K562 treated with DMSO at 1 percent for 24 hours (cell line): ENCODE results near the gene GAL3ST3. TPM values are rescaled to one million over a fixed set of nuclear protein-coding genes. Genes with fewer than 3 reads are reported as not detected.

Source experiments
- total RNA-seq: library from RNA; unstranded; fragments of 300-600 nt; gene quantifications from 2 replicates; pipeline ENCODE4 v1.2.3, GENCODE V29; 2022; ENCODE audit warnings: low read depth; ENCODE audit not compliant: insufficient read depth

GAL3ST3 gene
- total RNA-seq, result not detected in 2 replicates

GRCh38 chr11:66048547-66049323 is at the start of gene GAL3ST3:
Gene GAL3ST3 (minus strand): TSS chr11:66049161. CDS start chr11:66045415, 3,746 bp downstream.

GRCh38 chr11:66069715-66070603 is 21.0 kb upstream of the GAL3ST3 start, which contains the start of gene PACS1:
Gene PACS1 (plus strand): TSS chr11:66070272. CDS start chr11:66070487, 215 bp downstream.

GRCh38 chr11:66051766-66052663 is 3.1 kb upstream of the GAL3ST3 start, which contains the start of gene SF3B2:
Gene SF3B2 (plus strand): TSS chr11:66052364. CDS start chr11:66052385, 21 bp downstream.

GRCh38 chr11:66026017-66026529 is 22.9 kb downstream of the GAL3ST3 start, which contains the start of gene CATSPER1:
Gene CATSPER1 (minus strand): TSS chr11:66026479. CDS start chr11:66026379, 100 bp downstream.

GRCh38 chr11:66011785-66012303 is 37.1 kb downstream of the GAL3ST3 start, which contains the start of gene CST6:
Gene CST6 (plus strand): TSS chr11:66012008. CDS start chr11:66012045, 37 bp downstream.

GRCh38 chr11:66001942-66002647 is 46.9 kb downstream of the GAL3ST3 start, which contains the start of the genes BANF1 and EIF1AD:
Gene BANF1 (plus strand): TSS chr11:66002503. CDS start chr11:66003251, 748 bp downstream.
Gene EIF1AD (minus strand): TSS chr11:66002157. CDS start chr11:66000389, 1,768 bp downstream.

Other genes starting within 250 kb of the GAL3ST3 start
- gene SNX32, start 215.2 kb downstream of the GAL3ST3 start, total RNA-seq, result not detected in 2 replicates
- gene CFL1, start 191.0 kb downstream of the GAL3ST3 start, total RNA-seq, result 749 and 768 TPM in 2 replicates
- gene MUS81, start 188.7 kb downstream of the GAL3ST3 start, total RNA-seq, result 72.4 and 88.2 TPM in 2 replicates
- gene EFEMP2, start 176.4 kb downstream of the GAL3ST3 start, total RNA-seq, result 0.50 and 1.1 TPM in 2 replicates
- not detected in 2 replicates for gene CTSW, start 169.3 kb downstream of the GAL3ST3 start, total RNA-seq
- 68.1 and 94.2 TPM in 2 replicates for gene FIBP, start 160.7 kb downstream of the GAL3ST3 start, total RNA-seq
- 76.5 and 77.6 TPM in 2 replicates for gene CCDC85B, start 158.5 kb downstream of the GAL3ST3 start, total RNA-seq
- gene FOSL1, start 148.8 kb downstream of the GAL3ST3 start, total RNA-seq, result 5.8 and 9.9 TPM in 2 replicates
- gene C11orf68, start 130.1 kb downstream of the GAL3ST3 start, total RNA-seq, result 62.0 and 63.2 TPM in 2 replicates
- 163 and 177 TPM in 2 replicates for gene DRAP1, start 129.7 kb downstream of the GAL3ST3 start, total RNA-seq
- not detected in 2 replicates for gene TSGA10IP, start 103.7 kb downstream of the GAL3ST3 start, total RNA-seq
- gene SART1, start 87.4 kb downstream of the GAL3ST3 start, total RNA-seq, result 78.9 and 80.3 TPM in 2 replicates
- gene EIF1AD, start 47.0 kb downstream of the GAL3ST3 start, total RNA-seq, result 37.4 and 39.1 TPM in 2 replicates
- 187 and 191 TPM in 2 replicates for gene BANF1, start 46.7 kb downstream of the GAL3ST3 start, total RNA-seq
- not detected in 2 replicates for gene CST6, start 37.2 kb downstream of the GAL3ST3 start, total RNA-seq
- gene CATSPER1, start 22.7 kb downstream of the GAL3ST3 start, total RNA-seq, result 0.23 and 0.30 TPM in 2 replicates
- 271 and 300 TPM in 2 replicates for gene SF3B2, start 3.2 kb upstream of the GAL3ST3 start, total RNA-seq
- gene PACS1, start 21.1 kb upstream of the GAL3ST3 start, total RNA-seq, result 35.1 and 39.1 TPM in 2 replicates
- gene KLC2, start 208.5 kb upstream of the GAL3ST3 start, total RNA-seq, result 45.0 and 46.3 TPM in 2 replicates
- gene RAB1B, start 219.5 kb upstream of the GAL3ST3 start, total RNA-seq, result 194 and 197 TPM in 2 replicates
- 1.1 TPM in 1 of 2 replicates, not detected in the other for gene CNIH2, start 229.0 kb upstream of the GAL3ST3 start, total RNA-seq
- 132 and 143 TPM in 2 replicates for gene YIF1A, start 240.0 kb upstream of the GAL3ST3 start, total RNA-seq
- gene TMEM151A, start 242.7 kb upstream of the GAL3ST3 start, total RNA-seq, result not detected in 2 replicates